Trophoblast cell (in vitro differentiated cells and primary cell): ENCODE measurements around the gene PRTG.

Source experiments
- DNase-seq, 2 donors: peaks; one replicate each; pipeline ENCODE4 v3.0.0-alpha.2; 2016
- H2AFZ ChIP-seq: 2 replicates; pipeline ENCODE4 v1.6.1; 2013; ENCODE audit warnings: low read length, moderate library complexity, mild to moderate bottlenecking; ENCODE audit not compliant: insufficient read depth, poor library complexity
- H2AK5ac ChIP-seq: 2 replicates; pipeline ENCODE4 v1.6.1; 2013; ENCODE audit warnings: mild to moderate bottlenecking, low read length
- H2BK120ac ChIP-seq: 2 replicates; pipeline ENCODE4 v1.6.1; 2013; ENCODE audit warnings: low read length, mild to moderate bottlenecking, moderate library complexity; ENCODE audit not compliant: insufficient read depth, poor library complexity
- H2BK12ac ChIP-seq: 2 replicates; pipeline ENCODE4 v1.6.1; 2013; ENCODE audit warnings: mild to moderate bottlenecking, low read length, moderate library complexity
- H2BK5ac ChIP-seq: 2 replicates; pipeline ENCODE4 v1.6.1; 2013; ENCODE audit warnings: low read length, low read depth, moderate library complexity, mild to moderate bottlenecking; ENCODE audit not compliant: poor library complexity
- H3K14ac ChIP-seq: 2 replicates; pipeline ENCODE4 v1.6.1; 2013; ENCODE audit warnings: mild to moderate bottlenecking, low read length
- H3K18ac ChIP-seq: 2 replicates; pipeline ENCODE4 v1.6.1; 2013; ENCODE audit warnings: mild to moderate bottlenecking, low read length
- H3K23ac ChIP-seq: 2 replicates; pipeline ENCODE4 v1.6.1; 2013; ENCODE audit warnings: low read length
- H3K27ac ChIP-seq: 2 replicates; pipeline ENCODE4 v1.5.1; 2013; ENCODE audit warnings: low read depth, mild to moderate bottlenecking, inconsistent platforms, low read length, moderate library complexity
- H3K27me3 ChIP-seq: 2 replicates; pipeline ENCODE4 v1.6.1; 2013; ENCODE audit warnings: inconsistent platforms, mild to moderate bottlenecking, low read length, moderate library complexity; ENCODE audit not compliant: insufficient read depth
- H3K36me3 ChIP-seq, 2 experiments: 1 replicate in 1 of 2; 2 replicates in 1 of 2; pipeline ENCODE4 v1.6.1; 2013; ENCODE audit warnings: low read length in 2 of 2, mild to moderate bottlenecking in 2 of 2, moderate library complexity in 1 of 2; ENCODE audit not compliant: insufficient read depth in 2 of 2, control insufficient read depth in 1 of 2
- H3K4ac ChIP-seq: 2 replicates; pipeline ENCODE4 v1.6.1; 2013; ENCODE audit warnings: low read depth, mild to moderate bottlenecking, low read length, moderate library complexity
- H3K4me1 ChIP-seq, 2 experiments: 1 replicate in 1 of 2; 2 replicates in 1 of 2; pipeline ENCODE4 v1.6.1; 2013; ENCODE audit warnings: low read length in 2 of 2, mild to moderate bottlenecking in 2 of 2, moderate library complexity in 1 of 2; ENCODE audit not compliant: insufficient read depth in 2 of 2, control insufficient read depth in 1 of 2
- H3K4me2 ChIP-seq: 2 replicates; pipeline ENCODE4 v1.6.1; 2013; ENCODE audit warnings: inconsistent platforms, mild to moderate bottlenecking, low read length, moderate library complexity
- H3K4me3 ChIP-seq: 2 replicates; pipeline ENCODE4 v1.5.1; 2013; ENCODE audit warnings: mild to moderate bottlenecking, low read depth, low read length, inconsistent platforms
- H3K79me1 ChIP-seq: one replicate; pipeline ENCODE4 v1.6.1; 2013; ENCODE audit warnings: low read length
- H3K79me2 ChIP-seq: 2 replicates; pipeline ENCODE4 v1.6.1; 2013; ENCODE audit warnings: low read length, mild to moderate bottlenecking; ENCODE audit not compliant: control insufficient read depth, insufficient read depth, poor library complexity
- H3K9ac ChIP-seq: 2 replicates; pipeline ENCODE4 v1.6.1; 2013; ENCODE audit warnings: mild to moderate bottlenecking, low read length
- H3K9me3 ChIP-seq: 2 replicates; pipeline ENCODE4 v1.6.1; 2013; ENCODE audit warnings: low read depth, mild to moderate bottlenecking, control low read depth, inconsistent platforms, low read length; ENCODE audit not compliant: insufficient read depth
- H4K12ac ChIP-seq: 2 replicates; pipeline ENCODE4 v1.6.1; 2013; ENCODE audit warnings: low read depth, mild to moderate bottlenecking, low read length, moderate library complexity
- H4K8ac ChIP-seq: 2 replicates; pipeline ENCODE4 v1.6.1; 2013; ENCODE audit warnings: low read depth, mild to moderate bottlenecking, low read length, moderate library complexity
- H4K91ac ChIP-seq: one replicate; pipeline ENCODE4 v1.6.1; 2013; ENCODE audit warnings: low read depth, mild to moderate bottlenecking, low read length, moderate library complexity
- WGBS: extraction: QIAGEN DNeasy Blood & Tissue Kit; methylation state at CpG from one replicate; pipeline ENCODE4 v1.1.7; 2013; ENCODE audit warnings: missing lambda C conversion rate; ENCODE audit not compliant: insufficient read length, insufficient coverage; ENCODE audit errors: extremely low coverage; 5-methylcytosine and 5-hydroxymethylcytosine counted together

PRTG gene

GRCh38 chr15:55661428-55661827 lies 81.5 kb downstream of the PRTG start:
- H3K18ac ChIP-seq: no peak overlapping the region
- no peak overlapping the region for H2AK5ac ChIP-seq
- H4K91ac ChIP-seq: no peak overlapping the region
- H3K4me2 ChIP-seq: peak overlapping the region; percentile 7
- peaks cover 17 to 23% of the 10 kb centered on the region in 2 experiments for H3K36me3 ChIP-seq
- peaks cover 3% of the 10 kb centered on the region for H3K79me1 ChIP-seq
- H2BK5ac ChIP-seq: no peak overlapping the region
- peak overlapping the region; percentile 70 for H3K27ac ChIP-seq
- H3K14ac ChIP-seq: no peak overlapping the region
- H3K23ac ChIP-seq: no peak overlapping the region
- peaks cover 4 to 14% of the 10 kb centered on the region in 2 experiments for H3K4me1 ChIP-seq
- no peak overlapping the region for H2AFZ ChIP-seq
- H3K4ac ChIP-seq: no peak overlapping the region
- H4K12ac ChIP-seq: no peak overlapping the region
- H3K9me3 ChIP-seq: no peaks in the 10 kb centered on the region
- no peak for DNase-seq
- H3K79me2 ChIP-seq: no peaks in the 10 kb centered on the region
- H4K8ac ChIP-seq: no peak overlapping the region
- no peak overlapping the region for H2BK120ac ChIP-seq
- H2BK12ac ChIP-seq: no peak overlapping the region
- H3K4me3 ChIP-seq: no peak overlapping the region
- H3K9ac ChIP-seq: no peak overlapping the region
- no peaks in the 10 kb centered on the region for H3K27me3 ChIP-seq

GRCh38 chr15:55660153-55660552 lies 82.8 kb downstream of the PRTG start:
- Histone ChIP-seq H2BK12ac (no peak overlapping the region), H3K27ac (peak overlapping the region; percentile 34), H4K8ac (no peak overlapping the region), H3K14ac (no peak overlapping the region), H3K18ac (no peak overlapping the region), H3K4me1 (peaks cover 4 to 14% of the 10 kb centered on the region in 2 experiments), H2AFZ (no peak overlapping the region), H3K4ac (no peak overlapping the region), H3K27me3 (no peaks in the 10 kb centered on the region), H3K23ac (no peak overlapping the region), H3K4me3 (no peak overlapping the region), H2BK5ac (no peak overlapping the region), H2AK5ac (no peak overlapping the region), H4K12ac (no peak overlapping the region), H3K9me3 (no peaks in the 10 kb centered on the region), H3K9ac (no peak overlapping the region), H3K4me2 (no peak overlapping the region), H3K36me3 (peaks cover 14 to 21% of the 10 kb centered on the region in 2 experiments), H3K79me2 (no peaks in the 10 kb centered on the region), H2BK120ac (no peak overlapping the region), H4K91ac (no peak overlapping the region), H3K79me1 (peaks cover 3% of the 10 kb centered on the region)
- WGBS: no CpG with 5 or more reads among the region's 5 CpGs
- no peak for DNase-seq

GRCh38 chr15:55659481-55659880 lies 83.5 kb downstream of the PRTG start:
- no peak overlapping the region for H3K9ac ChIP-seq
- H3K79me1 ChIP-seq: peaks cover 3% of the 10 kb centered on the region
- H3K4me3 ChIP-seq: no peak overlapping the region
- H4K12ac ChIP-seq: no peak overlapping the region
- DNase-seq: no peak
- peaks cover 4 to 14% of the 10 kb centered on the region in 2 experiments for H3K4me1 ChIP-seq
- peak overlapping the region; percentile 17 for H3K27ac ChIP-seq
- peak overlapping the region; percentile 71 for H2BK12ac ChIP-seq
- H4K91ac ChIP-seq: peak overlapping the region; percentile 80
- H3K4ac ChIP-seq: peak overlapping the region; percentile 69
- H3K79me2 ChIP-seq: no peaks in the 10 kb centered on the region
- peak overlapping the region; percentile 66 for H3K14ac ChIP-seq
- peak overlapping the region; percentile 46 for H2AK5ac ChIP-seq
- peak overlapping the region; percentile 51 for H2BK120ac ChIP-seq
- H3K36me3 ChIP-seq: peaks cover 11 to 15% of the 10 kb centered on the region in 2 experiments
- H3K27me3 ChIP-seq: no peaks in the 10 kb centered on the region
- WGBS: no CpG with 5 or more reads among the region's 11 CpGs
- no peak overlapping the region for H3K4me2 ChIP-seq
- no peak overlapping the region for H3K23ac ChIP-seq
- H4K8ac ChIP-seq: peak overlapping the region; percentile 38
- H3K18ac ChIP-seq: peak overlapping the region; percentile 86
- peak overlapping the region; percentile 56 for H2BK5ac ChIP-seq
- no peaks in the 10 kb centered on the region for H3K9me3 ChIP-seq
- no peak overlapping the region for H2AFZ ChIP-seq

- H3K4ac ChIP-seq: no peak overlapping the region
- H4K12ac ChIP-seq: no peak overlapping the region
- H4K91ac ChIP-seq: no peak overlapping the region
- no peak overlapping the region for H3K18ac ChIP-seq
- H3K4me2 ChIP-seq: no peak overlapping the region
- H2BK5ac ChIP-seq: no peak overlapping the region
- peaks cover 8 to 10% of the 10 kb centered on the region in 2 experiments for H3K36me3 ChIP-seq
- no peaks in the 10 kb centered on the region for H3K27me3 ChIP-seq
- H3K4me3 ChIP-seq: no peak overlapping the region
- no peak overlapping the region for H3K9ac ChIP-seq
- H3K27ac ChIP-seq: no peak overlapping the region
- no peak for DNase-seq
- no peak overlapping the region for H2AK5ac ChIP-seq
- no peaks in the 10 kb centered on the region for H3K79me2 ChIP-seq
- H3K79me1 ChIP-seq: peaks cover 3% of the 10 kb centered on the region
- no CpG with 5 or more reads among the region's 1 CpG for WGBS
- no peak overlapping the region for H3K23ac ChIP-seq
- H4K8ac ChIP-seq: no peak overlapping the region
- peaks cover 4 to 14% of the 10 kb centered on the region in 2 experiments for H3K4me1 ChIP-seq
- H3K9me3 ChIP-seq: no peaks in the 10 kb centered on the region
- no peak overlapping the region for H2AFZ ChIP-seq
- no peak overlapping the region for H2BK120ac ChIP-seq
- H2BK12ac ChIP-seq: no peak overlapping the region
- H3K14ac ChIP-seq: no peak overlapping the region
Observed at GRCh38 chr15:55658886-55659285, 84.1 kb downstream of the PRTG start.
